KMS-11 (cell line): ENCODE data around the gene MYLIP.

Experiments used
- H2AFZ ChIP-seq: fragments of 200-600 bp; sonication (generic); 2 replicates; pipeline ENCODE4 v1.6.1; 2016; ENCODE audit warnings: antibody characterized with exemption, mixed run types, low read depth
- H3K27ac ChIP-seq: fragments of 200-600 bp; sonication (generic); 2 replicates; pipeline ENCODE4 v1.6.1; 2016; ENCODE audit warnings: mild to moderate bottlenecking, mixed run types
- H3K27me3 ChIP-seq: fragments of 200-600 bp; sonication (generic); 2 replicates; pipeline ENCODE4 v1.6.1; 2017; ENCODE audit warnings: mild to moderate bottlenecking, low read depth, mixed run types, moderate library complexity; ENCODE audit not compliant: insufficient read depth
- H3K36me3 ChIP-seq: fragments of 200-600 bp; sonication (generic); 2 replicates; pipeline ENCODE4 v1.6.1; 2017; ENCODE audit warnings: mild to moderate bottlenecking, mixed run types; ENCODE audit not compliant: insufficient read depth
- H3K4me1 ChIP-seq: fragments of 200-600 bp; sonication (generic); 2 replicates; pipeline ENCODE4 v1.6.1; 2016; ENCODE audit warnings: mild to moderate bottlenecking, low read depth, mixed run types; ENCODE audit not compliant: poor library complexity, severe bottlenecking
- H3K4me2 ChIP-seq: fragments of 200-600 bp; sonication (generic); 2 replicates; pipeline ENCODE4 v1.7.0; 2016; ENCODE audit warnings: mild to moderate bottlenecking, mixed run types
- H3K4me3 ChIP-seq: fragments of 200-600 bp; sonication (generic); IDR thresholded peaks from 2 replicates; pipeline ENCODE4 v1.6.1; 2017; ENCODE audit warnings: low read depth, low read length, mixed read lengths; ENCODE audit not compliant: insufficient read depth
- H3K79me2 ChIP-seq: fragments of 200-600 bp; sonication (generic); 2 replicates; pipeline ENCODE4 v1.6.1; 2016; ENCODE audit warnings: low read depth, mixed run types; ENCODE audit not compliant: insufficient read depth
- H3K9ac ChIP-seq: fragments of 200-600 bp; sonication (generic); 2 replicates; pipeline ENCODE4 v1.6.1; 2016; ENCODE audit warnings: mild to moderate bottlenecking, mixed run types
- H4K20me1 ChIP-seq: fragments of 200-600 bp; sonication (generic); 2 replicates; pipeline ENCODE4 v1.6.1; 2016; ENCODE audit warnings: mild to moderate bottlenecking, mixed run types; ENCODE audit not compliant: insufficient read depth
- TF ChIP-seq, protein P1 (sequence below): fragments of 200-600 bp; sonication (generic); conservative IDR thresholded peaks from 2 replicates; pipeline ENCODE4 v1.6.1; 2017; ENCODE audit warnings: low read depth, mild to moderate bottlenecking, antibody characterized with exemption, low read length, moderate library complexity, mixed read lengths

Gene MYLIP

GRCh38 chr6:16196260-16196983 lies 67.5 kb downstream of the MYLIP start:
- H3K79me2 ChIP-seq: no peaks in the 10 kb centered on the region
- no peak overlapping the region for H3K4me3 ChIP-seq
- no peak overlapping the region for H3K4me2 ChIP-seq
- H3K27ac ChIP-seq: no peak overlapping the region
- H4K20me1 ChIP-seq: no peaks in the 10 kb centered on the region
- no peaks in the 10 kb centered on the region for H3K36me3 ChIP-seq
- H3K27me3 ChIP-seq: no peaks in the 10 kb centered on the region
- H3K9ac ChIP-seq: no peak overlapping the region
- no peak overlapping the region for H2AFZ ChIP-seq
- TF ChIP-seq, protein P1, sequence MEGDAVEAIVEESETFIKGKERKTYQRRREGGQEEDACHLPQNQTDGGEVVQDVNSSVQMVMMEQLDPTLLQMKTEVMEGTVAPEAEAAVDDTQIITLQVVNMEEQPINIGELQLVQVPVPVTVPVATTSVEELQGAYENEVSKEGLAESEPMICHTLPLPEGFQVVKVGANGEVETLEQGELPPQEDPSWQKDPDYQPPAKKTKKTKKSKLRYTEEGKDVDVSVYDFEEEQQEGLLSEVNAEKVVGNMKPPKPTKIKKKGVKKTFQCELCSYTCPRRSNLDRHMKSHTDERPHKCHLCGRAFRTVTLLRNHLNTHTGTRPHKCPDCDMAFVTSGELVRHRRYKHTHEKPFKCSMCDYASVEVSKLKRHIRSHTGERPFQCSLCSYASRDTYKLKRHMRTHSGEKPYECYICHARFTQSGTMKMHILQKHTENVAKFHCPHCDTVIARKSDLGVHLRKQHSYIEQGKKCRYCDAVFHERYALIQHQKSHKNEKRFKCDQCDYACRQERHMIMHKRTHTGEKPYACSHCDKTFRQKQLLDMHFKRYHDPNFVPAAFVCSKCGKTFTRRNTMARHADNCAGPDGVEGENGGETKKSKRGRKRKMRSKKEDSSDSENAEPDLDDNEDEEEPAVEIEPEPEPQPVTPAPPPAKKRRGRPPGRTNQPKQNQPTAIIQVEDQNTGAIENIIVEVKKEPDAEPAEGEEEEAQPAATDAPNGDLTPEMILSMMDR: no peak
- no peaks in the 10 kb centered on the region for H3K4me1 ChIP-seq

DNA sequence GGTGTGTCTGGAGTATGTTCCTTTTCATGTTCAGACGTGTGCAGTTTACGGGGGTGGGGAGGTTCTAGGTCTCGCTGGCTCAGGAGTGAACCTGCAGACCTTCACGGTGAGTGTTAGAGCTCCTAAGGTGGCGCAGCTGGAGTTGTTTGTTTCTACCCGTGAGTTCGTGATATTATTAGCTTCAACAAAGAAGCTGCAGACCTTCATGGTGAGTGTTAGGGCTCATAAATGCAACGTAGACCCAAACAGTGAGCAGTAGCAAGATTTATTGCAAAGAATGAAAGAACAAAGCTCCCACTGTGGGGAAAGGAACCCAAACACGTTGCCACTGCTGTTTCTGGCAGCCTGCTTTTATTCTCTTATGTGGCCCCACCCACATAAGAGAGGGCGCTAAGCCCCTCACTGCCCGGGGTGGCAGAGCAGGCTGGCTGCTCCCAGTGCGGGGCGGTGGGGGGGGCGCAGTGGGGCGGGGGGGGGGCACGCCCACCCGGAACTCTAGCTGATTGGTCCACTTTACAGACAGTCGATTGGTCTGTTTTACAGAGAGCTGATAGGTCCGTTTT lies 68.2 kb downstream of the MYLIP start:
- Histone ChIP-seq H3K36me3 (no peaks in the 10 kb centered on the region), H2AFZ (no peak overlapping the region), H3K9ac (no peak overlapping the region), H3K4me2 (no peak overlapping the region), H3K79me2 (no peaks in the 10 kb centered on the region), H3K4me3 (no peak overlapping the region), H4K20me1 (no peaks in the 10 kb centered on the region), H3K27me3 (no peaks in the 10 kb centered on the region), H3K4me1 (no peaks in the 10 kb centered on the region), H3K27ac (no peak overlapping the region)
- TF ChIP-seq, protein P1: no peak
